ENCODE results near the gene LAX1.
A peak's percentile ranks its signal among the peaks of the same experiment; 100 is the strongest.
"Not testable (repeated sequence)": the region's sequence is repeated elsewhere in the genome, so short reads cannot be mapped to it uniquely, and the experiment has no call there.

The LAX1 gene

GRCh38 chr1:203765029-203765837, at the start of gene LAX1:
TSS of gene LAX1 (plus strand) at chr1:203765183. CDS start at chr1:203765566, 383 bp downstream.
- DNase-seq (ENCODE audit: low read depth): peak; percentile 73

GRCh38 chr1:203717120-203717519, 47.9 kb upstream of the LAX1 start:
- DNase-seq (ENCODE audit: low read depth): no peak

- DNase-seq (ENCODE audit: low read depth): no peak
Measured at GRCh38 chr1:203720242-203720641, 44.7 kb upstream of the LAX1 start.

GRCh38 chr1:203722909-203723308, 42.1 kb upstream of the LAX1 start:
- DNase-seq (ENCODE audit: low read depth): no peak

GRCh38 chr1:203726417-203726867, 38.5 kb upstream of the LAX1 start:
- no peak for DNase-seq (ENCODE audit: low read depth)

- DNase-seq (ENCODE audit: low read depth): no peak
Measured at GRCh38 chr1:203733009-203733863, 31.7 kb upstream of the LAX1 start.

GRCh38 chr1:203742436-203742835, 22.5 kb upstream of the LAX1 start:
- DNase-seq (ENCODE audit: low read depth): no peak

GRCh38 chr1:203743091-203743571, 21.9 kb upstream of the LAX1 start:
- no peak for DNase-seq (ENCODE audit: low read depth)

- DNase-seq (ENCODE audit: low read depth): no peak
Measured at GRCh38 chr1:203744075-203744972, 20.7 kb upstream of the LAX1 start.

GRCh38 chr1:203746281-203746680, 18.7 kb upstream of the LAX1 start:
- DNase-seq (ENCODE audit: low read depth): no peak

GRCh38 chr1:203751051-203751450, 13.9 kb upstream of the LAX1 start:
- DNase-seq (ENCODE audit: low read depth): no peak

- DNase-seq (ENCODE audit: low read depth): not testable (repeated sequence)
Measured at GRCh38 chr1:203751618-203752361, 13.2 kb upstream of the LAX1 start.

GRCh38 chr1:203754455-203754864, 10.5 kb upstream of the LAX1 start:
- no peak for DNase-seq (ENCODE audit: low read depth)

GRCh38 chr1:203756036-203756435, 8.9 kb upstream of the LAX1 start:
- DNase-seq (ENCODE audit: low read depth): no peak

- DNase-seq (ENCODE audit: low read depth): not testable (repeated sequence)
Measured at GRCh38 chr1:203758749-203759148, 6.2 kb upstream of the LAX1 start.

GRCh38 chr1:203760506-203760905, 4.5 kb upstream of the LAX1 start:
- no peak for DNase-seq (ENCODE audit: low read depth)

GRCh38 chr1:203761958-203762357, 3.0 kb upstream of the LAX1 start:
- DNase-seq (ENCODE audit: low read depth): not testable (repeated sequence)

GRCh38 chr1:203763505-203763904, 1.5 kb upstream of the LAX1 start:
- no peak for DNase-seq (ENCODE audit: low read depth)

GRCh38 chr1:203764105-203765028, 616 bp upstream of the LAX1 start:
- DNase-seq (ENCODE audit: low read depth): no peak

GRCh38 chr1:203768256-203768655, 3.3 kb downstream of the LAX1 start:
- no peak for DNase-seq (ENCODE audit: low read depth)

Data from stimulated activated CD8-positive, alpha-beta memory T cell treated with anti-CD3 and anti-CD28 coated beads, Interleukin-12 subunit alpha, Interleukin-12 subunit beta, amount 100 ng/mL, for 1 hour (primary cell).